ELF-1 (cell line): ENCODE data around the gene TENT4B.
A peak's percentile ranks its signal among the peaks of the same experiment; 100 is the strongest.
"Not testable (repeated sequence)": the region's sequence is repeated elsewhere in the genome, so short reads cannot be mapped to it uniquely, and the experiment has no call there.

Experiments used
- DNase-seq: peaks from one replicate; pipeline ENCODE4 v3.0.0-alpha.2; 2016; ENCODE audit warnings: low read depth, low spot score

The TENT4B gene

DNA sequence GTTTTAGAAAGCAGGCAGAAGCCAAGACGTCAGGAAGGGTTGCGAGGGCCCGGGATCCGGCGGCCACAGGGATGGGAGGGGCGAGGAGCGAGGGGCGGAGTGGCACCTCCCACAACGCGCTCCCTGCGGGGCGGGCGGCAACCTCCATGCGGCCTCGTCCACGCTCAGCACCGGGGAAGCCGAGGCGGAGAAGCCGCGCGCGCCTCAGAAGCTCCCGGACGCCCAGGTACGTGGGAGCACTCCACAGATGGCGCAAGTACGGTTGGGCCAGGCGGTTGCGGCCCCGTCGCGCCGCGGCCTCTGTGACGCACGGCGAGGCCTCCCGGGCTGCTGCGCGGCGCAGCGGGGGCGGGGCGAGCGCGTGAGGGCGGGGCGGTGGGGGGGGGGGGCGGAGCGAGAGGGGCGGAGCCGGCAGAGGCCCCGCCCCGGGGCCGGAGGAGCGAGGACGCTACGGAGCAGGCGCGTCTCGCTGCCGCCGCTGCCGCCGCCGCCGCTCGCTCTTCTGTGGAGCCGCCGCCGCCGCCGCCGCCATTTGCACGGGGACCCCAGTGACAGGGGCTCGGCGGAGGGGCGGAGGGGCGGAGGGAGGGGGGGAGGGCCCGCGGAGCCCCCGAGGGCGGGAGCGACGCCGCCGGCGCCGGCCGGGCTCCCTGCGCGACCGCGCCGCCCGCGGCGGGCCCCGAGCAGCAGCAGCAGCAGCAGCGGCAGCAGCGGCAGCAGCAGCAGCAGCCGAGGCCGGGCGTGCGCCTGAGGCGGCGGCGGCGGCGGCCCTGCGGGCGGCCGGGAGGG is at the start of gene TENT4B:
TENT4B (plus strand) TSS at position 500 of the 789 bp plus-strand sequence. CDS start 316 bp downstream, outside the sequence.
- peak; percentile 88 for DNase-seq

DNA sequence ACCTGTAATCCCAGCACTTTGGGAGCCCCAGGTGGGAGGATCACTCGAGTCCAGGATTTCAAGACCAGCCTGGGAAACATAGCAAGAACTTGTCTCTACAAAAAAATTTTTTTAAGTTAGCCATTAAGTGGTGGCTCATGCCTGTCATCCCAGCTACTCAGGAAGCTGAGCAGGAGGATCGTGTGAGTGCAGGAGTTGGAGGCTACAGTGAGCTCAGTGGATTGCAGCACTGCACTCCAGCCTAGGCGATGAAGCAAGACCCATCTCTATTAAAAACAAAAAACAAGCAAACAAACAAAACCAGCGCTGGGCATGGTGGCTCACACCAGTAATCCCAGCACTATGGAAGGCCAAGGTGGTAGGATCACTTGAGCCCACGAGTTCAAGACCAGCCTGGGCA is 49.3 kb upstream of the TENT4B start:
- no peak for DNase-seq

DNA sequence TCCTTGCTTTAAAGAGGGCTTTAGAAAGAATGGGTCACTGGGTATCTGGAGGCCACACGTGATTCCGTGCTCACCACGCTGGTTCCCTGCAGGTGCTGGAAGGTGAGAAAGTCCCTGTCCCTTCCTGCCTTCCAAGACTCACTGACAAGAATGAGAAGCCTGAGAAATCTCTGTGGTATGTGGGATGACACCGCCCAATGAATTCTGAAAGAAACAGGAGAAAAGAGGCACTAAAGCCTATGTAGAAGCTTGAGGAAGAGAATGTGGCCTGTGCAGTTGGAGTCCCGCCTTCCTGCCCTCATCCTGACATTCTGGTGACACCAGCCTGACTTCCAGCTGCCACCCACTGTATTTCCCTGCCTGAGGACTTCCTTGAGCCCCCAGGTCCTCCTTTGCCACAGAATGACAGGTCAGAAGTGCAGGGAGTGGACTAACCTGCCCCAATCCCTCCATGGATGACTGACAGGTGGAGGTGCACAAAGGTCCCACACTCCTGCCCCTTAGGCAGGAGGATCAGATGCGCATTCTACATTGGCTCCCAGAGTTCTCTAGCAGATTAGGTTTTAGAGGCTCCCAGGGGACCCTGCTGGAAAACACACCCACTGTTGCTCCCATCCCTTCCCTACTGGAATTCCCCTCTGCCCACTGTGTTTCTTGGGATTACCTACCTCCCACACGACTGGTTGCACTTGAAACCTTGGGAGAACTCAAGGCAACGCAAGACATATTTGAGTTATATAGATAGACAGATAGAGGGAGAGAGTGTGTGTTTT is 38.6 kb upstream of the TENT4B start:
- DNase-seq: peak; percentile 74

DNA sequence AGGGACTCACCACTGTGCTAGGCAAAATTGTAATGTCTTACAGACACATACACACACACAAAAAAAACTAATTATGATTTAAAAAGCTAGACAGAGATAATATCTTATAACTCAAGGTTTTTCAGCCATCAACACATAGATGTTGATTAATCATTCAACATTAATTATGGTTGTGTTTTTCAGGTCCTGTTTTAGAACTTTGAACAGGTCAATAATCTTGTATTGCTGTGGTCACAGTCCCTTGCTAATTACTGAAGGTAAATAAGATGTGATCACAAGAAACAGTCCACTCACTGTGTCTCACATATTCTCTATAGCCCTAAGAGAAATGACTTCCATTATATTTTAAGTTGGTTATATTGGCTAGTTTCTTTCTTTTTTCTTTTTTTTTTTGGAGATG is 32.4 kb upstream of the TENT4B start:
- no peak for DNase-seq

DNA sequence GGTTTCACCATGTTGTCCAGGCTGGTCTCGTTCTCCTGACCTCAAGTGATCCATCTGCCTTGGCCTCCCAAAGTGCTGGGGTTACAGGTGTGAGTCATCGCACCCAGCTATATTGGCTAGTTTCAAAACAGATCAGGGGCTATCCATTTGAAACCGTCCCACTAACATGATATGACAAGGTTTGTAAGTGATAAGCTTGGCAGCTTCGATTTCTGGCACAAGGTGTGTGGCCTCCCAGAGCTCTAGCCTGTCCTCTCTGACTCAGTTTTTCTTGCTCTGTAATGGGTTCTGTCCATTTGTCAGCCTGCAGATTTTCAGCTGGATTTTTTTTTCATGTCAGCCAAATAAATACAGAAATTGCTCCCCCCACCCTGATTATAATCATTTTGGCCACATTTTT is 31.8 kb upstream of the TENT4B start:
- no peak for DNase-seq

DNA sequence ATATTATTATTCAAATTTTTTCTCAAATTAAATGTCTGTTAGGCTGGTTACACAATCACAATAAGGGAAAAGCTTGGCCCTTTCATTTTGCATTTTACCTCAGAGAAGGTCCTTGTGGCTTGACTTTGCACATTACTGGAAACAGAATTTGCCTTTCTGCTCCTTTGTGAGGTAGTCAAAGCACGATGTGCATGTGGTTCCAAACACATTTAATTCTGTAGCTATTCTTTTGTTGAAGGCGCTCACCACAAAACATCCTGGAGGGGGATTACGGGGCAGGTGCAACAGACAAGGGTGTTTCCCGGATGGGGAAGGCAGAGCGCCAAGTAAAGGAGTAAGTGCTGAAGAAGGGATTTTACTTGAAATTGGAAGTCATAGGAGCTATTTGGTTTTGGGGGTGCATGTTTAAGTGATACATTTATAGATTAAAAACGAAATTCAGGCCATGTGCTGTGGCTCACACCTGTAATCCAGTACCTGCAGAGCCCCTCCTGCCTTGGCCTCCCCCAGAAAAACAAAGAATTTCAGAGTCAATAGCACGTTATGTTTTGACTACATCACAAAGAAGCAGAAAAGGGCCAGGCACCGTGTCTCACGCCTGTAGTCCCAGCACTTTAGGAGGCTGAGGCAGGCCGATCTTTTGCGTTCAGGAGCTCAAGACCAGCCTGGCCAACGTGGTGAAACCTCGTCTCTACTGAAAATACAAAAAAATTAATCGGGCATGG is 31.2 kb upstream of the TENT4B start:
- DNase-seq: no peak

DNA sequence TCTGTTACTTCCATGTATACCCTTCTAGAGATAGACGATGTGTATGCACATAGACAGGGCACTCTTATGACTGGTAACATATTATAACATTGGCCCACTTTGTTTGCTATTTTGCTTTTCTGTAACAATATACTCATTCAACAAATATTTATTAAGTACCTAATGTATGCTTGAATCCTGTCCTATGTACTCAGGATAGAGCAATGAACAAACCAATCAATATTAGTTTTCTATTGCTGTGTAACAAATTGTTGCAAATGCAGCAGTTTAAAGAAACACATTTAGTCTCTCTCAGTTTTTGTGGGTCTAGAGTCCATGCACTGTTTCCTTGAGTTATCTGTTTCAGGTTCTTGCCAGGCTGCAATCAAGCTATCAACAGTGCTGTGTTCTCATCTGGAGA is 29.7 kb upstream of the TENT4B start:
- DNase-seq: no peak

DNA sequence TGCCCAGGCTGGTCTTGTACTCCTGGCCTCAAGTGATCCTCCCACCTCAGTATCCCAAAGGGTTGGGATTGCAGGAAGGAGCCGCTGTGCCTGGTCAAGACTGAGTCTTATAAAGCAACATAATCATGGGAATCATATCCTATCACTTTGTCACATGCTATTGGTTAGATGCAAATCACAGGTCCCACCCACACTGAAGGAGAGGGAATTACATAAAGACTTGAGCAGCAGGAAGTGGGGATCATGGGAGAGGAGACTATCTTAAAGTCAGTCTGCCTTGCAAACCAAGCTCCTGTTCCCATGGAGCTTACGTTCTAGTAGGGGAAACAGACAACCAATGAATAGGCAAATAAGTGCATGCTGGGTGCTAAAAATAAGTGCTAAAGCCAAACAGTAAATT is 28.3 kb upstream of the TENT4B start:
- no peak for DNase-seq

DNA sequence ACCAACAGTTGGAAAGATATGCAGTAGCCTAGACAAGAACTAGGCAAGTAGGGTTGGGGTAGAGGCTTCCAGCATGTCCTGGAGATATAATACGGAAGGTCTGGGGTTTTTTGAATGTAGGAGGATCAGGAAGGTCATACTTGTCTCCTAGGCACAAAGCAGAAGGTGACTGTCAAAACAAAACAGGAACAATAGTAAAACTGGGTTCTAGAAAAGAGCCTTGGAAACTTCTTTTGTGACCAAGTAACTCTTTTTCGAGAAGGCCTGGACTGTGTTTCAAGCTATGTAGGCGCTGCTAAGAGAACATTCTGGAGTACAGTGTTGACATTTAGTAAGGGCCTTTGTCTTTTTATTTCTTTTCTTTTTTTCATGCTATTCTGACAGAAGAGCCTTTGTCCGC is 26.9 kb upstream of the TENT4B start:
- DNase-seq: no peak

DNA sequence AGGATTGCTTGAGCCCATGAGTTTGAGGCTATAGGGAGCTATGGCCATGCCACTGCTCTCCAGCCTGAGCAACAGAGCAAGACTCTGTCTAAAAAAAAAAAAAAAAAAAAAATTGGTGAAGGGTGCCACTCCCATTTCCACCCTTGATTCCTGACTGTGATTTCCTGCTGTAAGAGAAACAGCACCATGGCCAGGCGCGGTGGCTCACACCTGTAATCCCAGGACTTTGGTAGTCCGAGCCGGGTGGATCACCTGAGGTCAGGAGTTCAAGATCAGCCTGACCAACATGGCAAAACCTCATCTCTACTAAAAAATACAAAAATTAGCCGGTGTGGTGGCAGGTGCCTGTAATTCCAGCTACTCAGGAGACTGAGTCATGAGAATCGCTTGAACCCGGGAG is 20.5 kb upstream of the TENT4B start:
- not testable (repeated sequence) for DNase-seq

DNA sequence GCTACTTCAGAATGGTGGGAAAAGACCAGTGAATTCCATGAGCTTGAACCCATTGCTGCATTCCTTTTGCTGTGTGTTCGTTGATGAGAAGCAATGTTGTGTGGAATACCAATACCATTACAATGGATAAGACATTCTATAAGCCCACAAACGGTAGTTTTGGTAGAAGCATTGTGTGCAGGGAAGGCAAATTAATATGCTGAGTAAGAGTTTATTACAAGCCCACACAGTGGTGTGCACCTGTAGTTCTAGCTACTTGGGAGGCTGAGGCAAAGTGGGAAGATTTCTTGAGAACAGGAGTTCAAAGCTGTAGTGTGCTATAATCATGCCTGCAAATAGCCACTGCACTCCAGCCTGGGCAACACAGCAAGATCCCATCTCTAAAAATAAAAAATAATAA is 19.9 kb upstream of the TENT4B start:
- DNase-seq: no peak

DNA sequence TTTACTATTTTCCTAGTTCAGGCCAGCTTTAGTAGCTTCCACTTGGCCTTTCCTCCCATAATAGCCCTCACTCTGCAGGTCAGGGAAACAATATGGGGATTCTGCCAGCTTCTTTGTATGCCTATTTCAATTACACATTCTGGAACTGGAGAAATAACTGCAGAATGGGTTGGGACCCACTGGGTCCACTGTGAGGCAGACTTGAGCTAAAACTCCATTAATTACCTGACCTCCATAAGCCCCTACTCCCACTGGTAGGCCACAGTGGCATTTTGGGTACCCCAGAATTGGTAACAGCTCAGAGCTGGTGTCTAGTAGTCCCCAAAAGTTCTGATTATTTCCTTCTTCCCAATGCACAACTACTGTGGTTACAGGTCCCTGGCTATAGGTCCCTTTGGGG is 16.7 kb upstream of the TENT4B start:
- no peak for DNase-seq

DNA sequence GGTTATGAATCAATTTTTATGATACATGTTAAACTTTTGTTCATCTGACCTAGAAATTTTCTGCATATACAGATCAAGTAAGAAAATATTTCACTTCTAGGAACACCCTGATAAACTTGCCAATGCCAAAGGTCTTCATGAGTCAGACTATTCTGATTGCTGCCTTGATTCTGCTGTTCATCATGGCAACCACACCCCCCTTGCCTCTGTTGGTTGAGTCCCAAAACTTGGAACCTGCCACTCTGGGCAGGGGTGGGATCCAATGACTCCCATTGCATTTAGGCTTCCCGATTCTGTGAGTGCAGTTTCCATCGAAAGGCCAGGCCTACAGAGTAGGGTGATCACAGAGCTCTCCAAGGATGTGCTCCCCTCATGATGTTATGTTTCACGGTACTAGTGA is 15.8 kb upstream of the TENT4B start:
- no peak for DNase-seq

DNA sequence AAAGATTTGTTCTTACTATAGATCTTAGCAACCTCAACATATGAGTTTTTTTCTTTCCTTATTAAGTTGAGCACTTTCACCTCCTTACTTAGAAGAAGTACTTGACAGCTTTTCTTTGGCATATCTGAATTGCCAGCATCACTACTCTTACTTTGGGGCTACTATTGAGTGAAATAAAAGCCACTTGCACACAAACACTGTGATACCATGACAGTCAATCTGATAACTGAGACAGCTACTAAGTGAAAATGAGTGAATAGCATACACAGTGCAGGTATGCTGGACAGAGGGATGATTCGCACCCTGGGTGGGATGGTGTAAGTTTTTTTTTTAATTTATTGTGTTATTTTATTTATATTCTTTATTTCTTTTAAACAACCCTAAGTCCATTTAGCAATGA is 13.5 kb upstream of the TENT4B start:
- no peak for DNase-seq

DNA sequence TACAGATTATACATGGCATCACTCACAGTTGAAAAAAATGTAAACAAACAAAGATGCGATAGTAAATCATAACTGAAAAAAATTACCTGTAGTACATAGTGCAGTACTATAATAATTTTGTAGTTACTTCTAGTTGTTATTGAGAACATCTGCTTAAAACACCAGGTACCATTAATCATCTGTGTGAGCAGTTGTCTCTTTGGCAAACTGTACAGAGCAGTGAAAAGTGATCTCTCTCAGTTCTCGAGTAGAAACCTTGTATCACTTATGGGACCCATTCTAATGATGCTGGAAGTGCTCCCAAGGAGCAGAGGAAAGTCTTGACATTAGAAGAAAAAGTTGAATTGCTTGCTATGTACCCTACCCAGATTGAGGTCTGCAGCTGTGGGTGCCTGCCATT is 8.9 kb upstream of the TENT4B start:
- no peak for DNase-seq

DNA sequence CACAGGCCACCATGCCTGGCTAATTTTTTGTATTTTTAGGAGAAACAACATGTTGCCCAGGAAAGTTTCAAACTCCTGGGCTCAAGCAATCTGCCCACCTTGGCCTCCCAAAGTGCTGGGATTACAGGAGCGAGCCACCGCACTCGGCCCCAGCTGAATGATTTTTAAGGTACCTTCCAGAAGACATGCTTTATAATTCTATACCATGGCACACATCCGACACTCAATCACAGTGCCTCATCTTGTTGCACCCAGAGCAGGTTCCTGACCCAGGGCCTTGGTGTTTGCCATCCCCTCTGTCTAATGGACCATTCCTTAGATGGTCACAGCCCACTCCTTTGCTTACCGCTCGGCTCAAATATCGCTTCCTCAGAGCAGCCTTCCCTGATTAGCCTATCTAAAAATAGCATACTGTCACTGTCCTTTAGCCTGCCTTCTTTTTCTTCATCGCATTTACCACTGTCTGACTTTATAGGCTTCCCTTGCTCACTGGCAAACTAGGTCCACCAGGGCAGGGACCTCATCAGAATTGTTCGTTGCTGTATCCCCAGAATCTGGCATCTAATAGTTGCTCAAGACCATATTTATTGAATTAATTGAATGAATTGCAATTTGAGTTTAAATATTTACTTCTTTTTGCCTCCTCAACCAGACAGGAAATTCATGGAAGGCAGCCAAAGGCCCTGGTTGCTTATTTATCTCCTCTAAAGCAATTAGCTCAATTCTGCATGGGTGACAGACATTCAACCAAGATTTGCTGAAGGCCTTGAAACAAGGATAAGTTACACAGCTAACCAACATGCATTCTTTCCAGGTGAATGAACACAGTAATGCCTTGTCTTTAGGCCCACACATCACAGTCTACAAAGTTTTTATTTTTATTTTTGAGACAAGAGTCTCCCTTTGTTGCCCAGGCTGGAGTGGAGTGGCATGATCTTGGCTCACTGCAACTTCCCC is 6.3 kb upstream of the TENT4B start:
- no peak for DNase-seq

DNA sequence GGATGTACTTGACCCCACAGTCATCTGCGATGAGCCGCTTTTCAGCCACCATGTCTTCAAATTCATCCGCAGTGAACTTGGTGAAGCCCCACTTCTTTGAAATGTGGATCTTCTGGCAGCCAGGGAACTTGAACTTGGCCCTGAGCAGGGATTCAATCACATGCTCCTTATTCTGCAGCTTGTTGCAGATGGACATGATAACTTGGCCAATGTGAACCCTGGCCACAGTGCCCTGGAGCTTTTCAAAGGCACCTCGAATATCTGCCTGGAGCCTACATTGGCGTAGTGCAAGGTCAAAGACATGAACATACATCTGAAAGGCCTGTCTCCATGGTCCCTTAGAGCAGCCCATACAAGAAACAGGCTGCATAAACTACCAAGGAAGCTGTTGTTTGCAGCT is 1.8 kb upstream of the TENT4B start:
- no peak for DNase-seq

DNA sequence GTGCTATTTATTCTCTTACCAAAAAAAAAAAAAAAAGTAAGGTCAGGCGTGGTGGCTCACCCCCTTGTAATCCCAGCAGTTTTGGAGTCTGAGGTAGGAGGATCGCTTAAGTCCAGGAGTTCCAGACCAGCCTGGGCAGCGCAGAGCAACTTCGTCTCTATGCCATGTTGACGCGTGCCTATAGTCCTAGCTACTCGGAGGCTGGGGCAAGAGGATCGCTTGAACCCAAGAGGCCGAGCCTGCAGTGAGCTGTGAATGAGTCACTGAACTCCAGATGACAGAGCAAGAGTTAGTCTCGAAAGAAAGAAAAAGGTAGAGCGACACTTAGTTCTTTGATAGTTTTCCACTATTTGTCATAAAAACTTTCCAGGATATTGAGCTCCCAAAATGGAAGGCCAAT is 1.4 kb upstream of the TENT4B start:
- peak; percentile 5 for DNase-seq

DNA sequence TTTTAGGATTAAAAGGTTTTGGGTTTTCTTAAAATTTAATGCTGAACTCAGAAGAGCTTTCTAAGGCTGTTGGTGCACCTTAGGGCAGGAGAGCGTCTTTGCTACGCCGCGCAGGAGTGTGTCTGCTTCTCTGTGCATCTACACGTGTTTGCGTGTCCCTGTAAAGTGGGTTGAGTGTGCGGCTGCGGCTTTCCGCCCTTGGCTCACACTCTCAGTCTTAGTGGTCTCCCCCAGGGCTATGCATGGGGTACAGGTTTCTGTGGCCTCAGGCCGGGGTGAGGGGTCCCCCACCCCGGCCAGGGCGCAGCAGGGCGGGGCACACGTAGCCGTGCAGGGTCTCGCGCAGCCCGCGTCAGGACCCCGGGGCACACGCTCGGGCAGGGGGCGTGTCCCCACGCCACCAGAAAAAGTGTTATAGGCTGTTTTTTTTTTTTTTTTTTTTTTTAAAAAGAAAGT is 727 bp upstream of the TENT4B start:
- DNase-seq: no peak

DNA sequence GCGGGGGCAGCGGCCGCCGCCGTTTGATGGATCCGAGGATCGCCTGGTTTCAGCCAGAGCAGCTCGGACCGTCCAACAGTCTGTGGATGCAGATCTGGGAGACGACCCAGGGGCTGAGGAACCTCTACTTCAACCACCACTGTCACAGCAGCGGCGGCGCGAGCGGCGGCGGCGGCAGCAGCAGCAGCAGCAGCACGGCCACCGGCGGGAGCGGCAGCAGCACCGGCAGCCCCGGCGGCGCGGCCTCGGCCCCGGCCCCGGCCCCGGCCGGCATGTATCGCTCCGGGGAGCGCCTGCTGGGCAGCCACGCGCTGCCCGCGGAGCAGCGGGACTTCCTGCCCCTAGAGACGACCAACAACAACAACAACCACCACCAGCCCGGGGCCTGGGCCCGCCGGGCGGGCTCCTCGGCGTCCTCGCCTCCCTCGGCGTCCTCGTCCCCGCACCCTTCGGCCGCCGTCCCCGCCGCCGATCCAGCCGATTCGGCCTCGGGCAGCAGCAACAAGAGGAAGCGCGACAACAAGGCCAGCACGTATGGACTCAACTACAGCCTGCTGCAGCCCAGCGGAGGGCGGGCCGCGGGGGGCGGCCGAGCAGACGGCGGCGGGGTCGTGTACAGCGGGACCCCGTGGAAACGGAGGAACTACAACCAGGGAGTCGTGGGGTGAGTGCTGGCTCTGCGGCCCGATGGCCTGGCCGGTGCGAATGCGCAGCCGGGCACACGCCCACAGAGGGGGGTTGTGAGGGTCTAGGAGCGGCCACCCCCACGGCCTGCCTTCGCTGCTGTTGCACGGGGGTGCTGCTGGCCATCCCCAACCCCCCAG is 702 bp downstream of the TENT4B start:
- peak; percentile 46 for DNase-seq
